Lower leg skin (tissue), 3 donors: ENCODE measurements around the gene ALDH1B1.

Experiments used
- CTCF ChIP-seq, 3 donors: fragments of 450-650 bp; IDR thresholded peaks; one replicate each; pipeline ENCODE4 v1.5.1; 2016; ENCODE audit warnings: antibody characterized with exemption in 3 of 3, mild to moderate bottlenecking in 3 of 3, moderate library complexity in 2 of 3
- POLR2A ChIP-seq, 2 donors: fragments of 450-650 bp; IDR thresholded peaks; one replicate each; pipeline ENCODE4 v1.6.1; 2016 to 2017; ENCODE audit warnings: antibody characterized with exemption in 2 of 2, mild to moderate bottlenecking in 1 of 2, moderate library complexity in 1 of 2

GRCh38 chr9:38384990-38385848 is 7.3 kb upstream of the ALDH1B1 start:
- TF ChIP-seq CTCF (IDR thresholded peaks at IDR 0.05), result no peak
- no peak for TF ChIP-seq POLR2A (IDR thresholded peaks at IDR 0.05)
